Measurements from ENCODE around the gene ACYP2. TPM values are rescaled to one million over a fixed set of nuclear protein-coding genes. Genes with fewer than 3 reads are reported as not detected.
A peak's percentile ranks its signal among the peaks of the same experiment; 100 is the strongest.

ACYP2 gene
- total and polyA plus RNA-seq, 8 donors: 13.7 to 20.6 (median 16.2) TPM

DNA sequence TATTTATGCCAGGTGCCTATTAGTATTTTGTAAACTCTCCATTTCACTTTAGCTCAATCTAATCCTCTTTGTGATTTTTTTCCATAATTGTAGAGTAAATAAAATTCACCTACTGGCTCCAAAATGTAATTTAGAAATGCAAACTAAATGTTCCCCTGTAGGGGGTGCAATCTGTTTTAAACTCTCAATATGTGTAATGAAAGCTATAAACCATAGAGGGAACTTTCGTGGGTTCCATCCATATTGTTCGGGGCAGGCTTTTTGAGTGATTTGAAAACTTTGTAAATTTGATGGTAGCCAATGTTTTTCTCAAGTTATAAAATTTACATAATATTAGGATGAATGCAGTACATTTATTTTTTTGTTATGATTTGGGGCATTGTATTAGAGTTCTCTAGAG lies 91.2 kb downstream of the ACYP2 start:
- Histone ChIP-seq H3K27ac (no peak overlapping the region), H3K36me3 (no peaks in the 10 kb centered on the region), H3K4me3 (no peak overlapping the region), H3K4me1 (peaks cover 22 to 35% of the 10 kb centered on the region in 2 donors), H3K27me3 (no peaks in the 10 kb centered on the region), H3K9me3 (no peaks in the 10 kb centered on the region)
- no peak for DNase-seq
- ATAC-seq: peak; percentile 70
- intact Hi-C loops (cut with DNase I): loop anchor here in 1 of 2 donors (10.0 kb wide), 1 partner anchor 128 kb away; a partner anchor contains a TSS
- TF ChIP-seq, protein P1, sequence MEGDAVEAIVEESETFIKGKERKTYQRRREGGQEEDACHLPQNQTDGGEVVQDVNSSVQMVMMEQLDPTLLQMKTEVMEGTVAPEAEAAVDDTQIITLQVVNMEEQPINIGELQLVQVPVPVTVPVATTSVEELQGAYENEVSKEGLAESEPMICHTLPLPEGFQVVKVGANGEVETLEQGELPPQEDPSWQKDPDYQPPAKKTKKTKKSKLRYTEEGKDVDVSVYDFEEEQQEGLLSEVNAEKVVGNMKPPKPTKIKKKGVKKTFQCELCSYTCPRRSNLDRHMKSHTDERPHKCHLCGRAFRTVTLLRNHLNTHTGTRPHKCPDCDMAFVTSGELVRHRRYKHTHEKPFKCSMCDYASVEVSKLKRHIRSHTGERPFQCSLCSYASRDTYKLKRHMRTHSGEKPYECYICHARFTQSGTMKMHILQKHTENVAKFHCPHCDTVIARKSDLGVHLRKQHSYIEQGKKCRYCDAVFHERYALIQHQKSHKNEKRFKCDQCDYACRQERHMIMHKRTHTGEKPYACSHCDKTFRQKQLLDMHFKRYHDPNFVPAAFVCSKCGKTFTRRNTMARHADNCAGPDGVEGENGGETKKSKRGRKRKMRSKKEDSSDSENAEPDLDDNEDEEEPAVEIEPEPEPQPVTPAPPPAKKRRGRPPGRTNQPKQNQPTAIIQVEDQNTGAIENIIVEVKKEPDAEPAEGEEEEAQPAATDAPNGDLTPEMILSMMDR (IDR thresholded peaks at IDR 0.05): peak; percentile 36 to 56

DNA sequence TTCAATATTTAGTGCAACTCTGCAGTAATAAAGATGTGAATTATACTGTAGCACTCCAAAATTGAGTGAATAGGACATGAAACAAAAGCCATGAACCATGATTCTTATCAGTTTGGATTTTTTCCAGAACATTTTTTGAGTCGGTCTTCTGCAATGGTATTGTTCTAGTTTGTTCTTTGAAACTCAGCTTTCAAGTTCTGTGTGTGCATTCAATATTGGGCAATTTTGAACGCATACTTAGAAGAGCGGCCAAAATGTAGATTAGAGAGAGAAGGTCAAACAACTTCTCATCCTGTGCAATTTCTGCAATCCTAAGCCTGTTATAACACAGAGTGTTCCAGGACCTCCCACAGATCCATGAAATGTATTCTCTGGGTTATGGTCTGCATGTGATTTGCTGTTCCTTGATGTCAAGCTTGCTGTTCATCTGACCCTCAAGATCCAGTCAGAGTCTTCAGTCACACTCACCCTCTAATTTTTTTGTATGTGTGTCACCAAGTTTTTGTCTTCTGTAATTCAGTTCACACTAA lies 92.3 kb downstream of the ACYP2 start:
- intact Hi-C loops (cut with DNase I): loop anchor here in 1 of 2 donors (10.0 kb wide), 1 partner anchor 127 kb away; a partner anchor contains a TSS

DNA sequence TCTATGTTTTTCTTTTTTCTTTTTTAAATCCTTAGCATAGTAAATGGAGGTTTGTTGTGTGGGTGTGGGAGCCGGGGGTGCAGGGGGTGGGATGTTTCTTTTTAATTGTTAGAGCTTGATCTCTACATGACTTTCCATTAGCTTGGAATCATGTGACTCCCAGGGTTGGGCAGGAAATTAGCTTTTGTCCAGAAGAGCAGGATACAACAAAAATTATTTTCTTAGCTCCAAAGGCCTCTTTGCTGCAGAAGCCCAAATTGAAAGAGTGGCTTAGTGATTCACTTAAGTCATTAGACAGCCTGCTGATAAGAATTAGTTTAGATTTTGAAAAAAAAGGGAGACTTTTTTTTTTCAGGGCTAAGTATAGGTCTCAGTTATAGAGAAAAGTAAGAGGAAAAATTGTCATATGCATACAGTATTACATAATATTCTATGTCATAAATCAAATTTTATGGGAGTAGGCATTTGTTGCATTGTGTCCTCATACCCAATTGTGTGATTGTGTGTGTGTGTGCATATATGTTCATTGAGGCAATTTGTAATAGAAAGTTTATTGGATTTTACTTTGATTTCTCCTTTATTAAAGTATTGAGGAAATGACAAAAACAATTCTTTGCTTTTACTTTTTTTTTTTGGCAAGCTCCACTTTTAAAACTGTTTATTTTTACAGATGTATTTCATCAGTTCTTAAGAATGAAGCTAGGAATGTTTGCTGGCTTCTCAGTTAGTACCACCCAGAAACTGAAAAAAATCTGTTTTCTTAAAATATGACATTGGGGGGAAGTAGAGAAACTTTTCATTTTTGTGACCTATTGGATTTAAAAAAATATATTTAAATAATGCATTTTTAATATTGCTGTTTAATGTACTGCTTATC lies 93.2 kb downstream of the ACYP2 start:
- DNase-seq (peak in 1 of 4 donors; percentile 61), ATAC-seq (peak; percentile 21)
- Histone ChIP-seq H3K27me3 (no peaks in the 10 kb centered on the region), H3K9me3 (peaks cover 0 to 3% of the 10 kb centered on the region in 2 donors), H3K27ac (peak overlapping the region; percentile 10 to 53), H3K36me3 (no peaks in the 10 kb centered on the region), H3K4me3 (no peak overlapping the region), H3K4me1 (peaks cover 25 to 35% of the 10 kb centered on the region in 2 donors)
- intact Hi-C loops (cut with DNase I): loop anchor here in 1 of 2 donors (10.0 kb wide), 1 partner anchor 126 kb away; a partner anchor contains a TSS
- TF ChIP-seq, protein P1 (IDR thresholded peaks at IDR 0.05): no peak

More for the DNA sequence above, 92.3 kb downstream of the ACYP2 start:
- Histone ChIP-seq H3K9me3 (no peaks in the 10 kb centered on the region), H3K36me3 (no peaks in the 10 kb centered on the region), H3K27ac (peak overlapping the region; percentile 10 to 53), H3K27me3 (no peaks in the 10 kb centered on the region), H3K4me3 (no peak overlapping the region), H3K4me1 (peaks cover 25 to 35% of the 10 kb centered on the region in 2 donors)
- peak; percentile 74 for ATAC-seq
- TF ChIP-seq, protein P1 (IDR thresholded peaks at IDR 0.05): no peak
- peak in 2 of 4 donors; percentile 92 to 93 for DNase-seq

DNA sequence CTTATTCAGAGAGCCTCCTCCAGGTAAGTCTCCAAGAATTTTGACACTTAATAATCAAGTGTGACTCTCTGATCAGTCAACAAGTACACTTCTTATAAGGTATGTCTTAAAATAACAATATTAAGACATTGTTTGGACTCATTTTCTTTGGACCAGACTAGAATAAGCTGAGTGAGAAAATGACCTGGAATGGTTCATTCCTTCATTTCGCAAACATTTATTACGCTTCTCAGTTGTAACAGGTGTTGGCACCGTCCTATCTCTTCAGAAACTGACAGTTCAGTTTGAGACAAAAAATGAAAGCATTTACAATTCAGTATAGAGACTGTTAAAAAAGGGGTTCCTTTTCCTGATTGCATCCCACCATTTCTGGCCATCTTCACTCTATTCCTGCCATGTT lies 94.0 kb downstream of the ACYP2 start:
- intact Hi-C loops (cut with DNase I): loop anchor here in 1 of 2 donors (10.0 kb wide), 1 partner anchor 125 kb away; a partner anchor contains a TSS
- DNase-seq (no peak), ATAC-seq (no peak)
- peaks cover 0 to 3% of the 10 kb centered on the region in 2 donors for H3K9me3 ChIP-seq
- TF ChIP-seq, protein P1 (IDR thresholded peaks at IDR 0.05): no peak
- peaks cover 25 to 35% of the 10 kb centered on the region in 2 donors for H3K4me1 ChIP-seq
- no peaks in the 10 kb centered on the region for H3K27me3 ChIP-seq
- no peak overlapping the region for H3K4me3 ChIP-seq
- no peaks in the 10 kb centered on the region for H3K36me3 ChIP-seq
- H3K27ac ChIP-seq: no peak overlapping the region

DNA sequence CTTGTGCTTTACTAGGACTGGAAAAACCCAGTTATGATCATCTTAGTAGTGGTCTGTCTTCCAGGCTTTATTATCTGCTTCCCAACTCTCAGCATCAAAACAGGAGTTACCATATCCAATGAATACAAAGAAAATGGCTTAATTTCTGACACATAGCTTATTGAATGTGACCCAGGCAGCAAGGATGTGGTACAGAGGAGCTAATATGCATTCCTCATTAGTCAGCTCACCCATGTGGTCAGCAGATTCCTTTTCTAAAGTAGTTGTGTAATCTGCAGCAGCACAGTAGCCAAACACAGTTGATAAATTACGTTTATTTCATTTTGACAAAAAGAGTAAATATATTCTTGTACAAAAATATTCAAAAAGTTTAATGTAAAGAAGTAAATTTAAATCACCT lies 97.0 kb downstream of the ACYP2 start:
- Histone ChIP-seq H3K9me3 (peaks cover 0 to 12% of the 10 kb centered on the region in 2 donors), H3K4me1 (peaks cover 19 to 22% of the 10 kb centered on the region in 2 donors), H3K27ac (no peak overlapping the region), H3K27me3 (no peaks in the 10 kb centered on the region), H3K36me3 (no peaks in the 10 kb centered on the region), H3K4me3 (no peak overlapping the region)
- no peak for DNase-seq
- ATAC-seq: peak; percentile 65
- intact Hi-C loops (cut with DNase I): no loop called here
- TF ChIP-seq, protein P1 (IDR thresholded peaks at IDR 0.05): no peak
